Measurements from ENCODE around the gene SMC1B. TPM values are rescaled to one million over a fixed set of nuclear protein-coding genes. Genes with fewer than 3 reads are reported as not detected.
A peak's percentile ranks its signal among the peaks of the same experiment; 100 is the strongest.

The SMC1B gene
- total and polyA plus RNA-seq, 2 experiments from 2014 or later = 0.10 TPM; not detected in 1

- no peak for DNase-seq (ENCODE audit: low spot score)
- Histone ChIP-seq H3K4me3 (no peak overlapping the region), H3K9me2 (replicated peaks; ENCODE audit: insufficient read depth) (no peaks in the 10 kb centered on the region), H4K20me1 (ENCODE audit: insufficient read depth, poor library complexity, severe bottlenecking) (no peaks in the 10 kb centered on the region), H3K27me3 (no peaks in the 10 kb centered on the region), H3K79me2 (peaks cover 35% of the 10 kb centered on the region), H3K4me1 (ENCODE audit: insufficient read depth) (peaks cover 28% of the 10 kb centered on the region), H3K36me3 (replicated peaks; ENCODE audit: insufficient read depth, low read depth) (no peaks in the 10 kb centered on the region), H3K9me3 (ENCODE audit: low read depth) (no peaks in the 10 kb centered on the region), H3K27ac (peak overlapping the region; percentile 88), H3K4me2 (peak overlapping the region; percentile 78), H2AFZ (peak overlapping the region; percentile 88)
- WGBS (ENCODE audit: low lambda C conversion rate, missing lambda C conversion rate) = 86% methylated on average over 6 of the region's 6 CpGs
- TF ChIP-seq CTCF (IDR thresholded peaks at IDR 0.05; ENCODE audit: poor library complexity) (no peak), EZH2phosphoT487 (IDR thresholded peaks at IDR 0.05; ENCODE audit: low read depth, severe bottlenecking, unreplicated experiment) (no peak)
Measured at GRCh38 chr22:45308391-45308956, 104.9 kb downstream of the SMC1B start.

- Histone ChIP-seq H3K36me3 (replicated peaks; ENCODE audit: insufficient read depth, low read depth) (no peaks in the 10 kb centered on the region), H3K4me2 (no peak overlapping the region), H2AFZ (no peak overlapping the region), H3K9me2 (replicated peaks; ENCODE audit: insufficient read depth) (no peaks in the 10 kb centered on the region), H3K79me2 (peaks cover 12% of the 10 kb centered on the region), H4K20me1 (ENCODE audit: insufficient read depth, poor library complexity, severe bottlenecking) (no peaks in the 10 kb centered on the region), H3K27ac (peak overlapping the region; percentile 42), H3K4me1 (ENCODE audit: insufficient read depth) (peaks cover 22% of the 10 kb centered on the region), H3K27me3 (no peaks in the 10 kb centered on the region), H3K4me3 (no peak overlapping the region), H3K9me3 (ENCODE audit: low read depth) (no peaks in the 10 kb centered on the region)
- WGBS (ENCODE audit: low lambda C conversion rate, missing lambda C conversion rate) = 93% methylated on average over 9 of the region's 9 CpGs
- no peak for TF ChIP-seq EZH2phosphoT487 (IDR thresholded peaks at IDR 0.05; ENCODE audit: low read depth, severe bottlenecking, unreplicated experiment)
- no peak for TF ChIP-seq CTCF (IDR thresholded peaks at IDR 0.05; ENCODE audit: poor library complexity)
- TF ChIP-seq EZH2 (IDR thresholded peaks at IDR 0.05; ENCODE audit: borderline replicate concordance) = no peak
- DNase-seq (ENCODE audit: low spot score) = no peak
Measured at GRCh38 chr22:45306139-45306538, 107.3 kb downstream of the SMC1B start.

- Histone ChIP-seq H2AFZ (no peak overlapping the region), H3K27ac (peak overlapping the region; percentile 42), H3K9me3 (ENCODE audit: low read depth) (no peaks in the 10 kb centered on the region), H4K20me1 (ENCODE audit: insufficient read depth, poor library complexity, severe bottlenecking) (no peaks in the 10 kb centered on the region), H3K27me3 (no peaks in the 10 kb centered on the region), H3K4me1 (ENCODE audit: insufficient read depth) (peaks cover 18% of the 10 kb centered on the region), H3K79me2 (peaks cover 6% of the 10 kb centered on the region), H3K9me2 (replicated peaks; ENCODE audit: insufficient read depth) (no peaks in the 10 kb centered on the region), H3K4me3 (no peak overlapping the region), H3K36me3 (replicated peaks; ENCODE audit: insufficient read depth, low read depth) (no peaks in the 10 kb centered on the region), H3K4me2 (no peak overlapping the region)
- TF ChIP-seq EZH2phosphoT487 (IDR thresholded peaks at IDR 0.05; ENCODE audit: low read depth, severe bottlenecking, unreplicated experiment) = no peak
- TF ChIP-seq EZH2 (IDR thresholded peaks at IDR 0.05; ENCODE audit: borderline replicate concordance) = no peak
- TF ChIP-seq CTCF (IDR thresholded peaks at IDR 0.05; ENCODE audit: poor library complexity) = no peak
- DNase-seq (ENCODE audit: low spot score) = no peak
- WGBS (ENCODE audit: low lambda C conversion rate, missing lambda C conversion rate) = 72% methylated on average over 6 of the region's 6 CpGs
Measured at GRCh38 chr22:45305456-45306075, 107.8 kb downstream of the SMC1B start.

Data from hepatocyte (in vitro differentiated cells).